GM23248 (cell line): ENCODE results near the gene FTH1.

ENCODE experiments used
- EZH2 ChIP-seq: fragments of 200-600 bp; sonication (generic); IDR thresholded peaks from 2 replicates; pipeline ENCODE4 v1.6.1; 2018; ENCODE audit warnings: antibody characterized with exemption, mild to moderate bottlenecking; ENCODE audit not compliant: insufficient read depth, poor library complexity, severe bottlenecking
- EZH2phosphoT487 ChIP-seq: fragments of 200-600 bp; sonication (generic); IDR thresholded peaks from 2 replicates; pipeline ENCODE4 v1.6.1; 2018; ENCODE audit warnings: antibody characterized with exemption, moderate library complexity, mild to moderate bottlenecking, low read depth; ENCODE audit not compliant: insufficient read depth

- TF ChIP-seq EZH2phosphoT487 (no peak), EZH2 (no peak)
These were observed 46.0 kb downstream of the FTH1 start for GRCh38 chr11:61921446-61921845.
